ENCODE data around the gene CLCF1.
A peak's percentile ranks its signal among the peaks of the same experiment; 100 is the strongest.

The CLCF1 gene

GRCh38 chr11:67401495-67402191, 28.2 kb upstream of the CLCF1 start, which contains the start of gene PPP1CA:
Gene PPP1CA, minus strand, starts transcription at chr11:67401858. Its CDS starts 76 bp downstream, at chr11:67401782.
- no peaks in the 10 kb centered on the region for H3K27me3 ChIP-seq (ENCODE audit: control insufficient read depth, insufficient read depth, low read length, poor library complexity, severe bottlenecking)
- H3K36me3 ChIP-seq (ENCODE audit: control insufficient read depth, insufficient read depth, low read length), result peaks cover 17% of the 10 kb centered on the region
- H3K4me1 ChIP-seq (ENCODE audit: control insufficient read depth, insufficient read depth, low read length), result peaks cover 5% of the 10 kb centered on the region
- peak within 1 kb of the TSS; percentile 40 for H3K27ac ChIP-seq (ENCODE audit: insufficient read depth, low read depth, low read length, poor library complexity, severe bottlenecking)
- peak within 1 kb of the TSS; percentile 95 for H3K4me3 ChIP-seq (ENCODE audit: insufficient read depth, low read depth, low read length)
- 0 to 1% methylated on average over 67 to 73 of the region's 73 CpGs for WGBS, 2 experiments
- no peaks in the 10 kb centered on the region for H3K9me3 ChIP-seq (ENCODE audit: control insufficient read depth, low read length)

GRCh38 chr11:67400942-67401494, 27.6 kb upstream of the CLCF1 start:
- Histone ChIP-seq H3K36me3 (ENCODE audit: control insufficient read depth, insufficient read depth, low read length) (peaks cover 17% of the 10 kb centered on the region), H3K4me3 (ENCODE audit: insufficient read depth, low read depth, low read length) (peak overlapping the region; percentile 95), H3K27me3 (ENCODE audit: control insufficient read depth, insufficient read depth, low read length, poor library complexity, severe bottlenecking) (no peaks in the 10 kb centered on the region), H3K27ac (ENCODE audit: insufficient read depth, low read depth, low read length, poor library complexity, severe bottlenecking) (no peak overlapping the region), H3K9me3 (ENCODE audit: control insufficient read depth, low read length) (no peaks in the 10 kb centered on the region), H3K4me1 (ENCODE audit: control insufficient read depth, insufficient read depth, low read length) (peaks cover 5% of the 10 kb centered on the region)
- WGBS, 2 experiments, result 12 to 13% methylated on average over 27 of the region's 27 CpGs

- H3K9me3 ChIP-seq (ENCODE audit: control insufficient read depth, low read length), result no peaks in the 10 kb centered on the region
- no peaks in the 10 kb centered on the region for H3K27me3 ChIP-seq (ENCODE audit: control insufficient read depth, insufficient read depth, low read length, poor library complexity, severe bottlenecking)
- H3K27ac ChIP-seq (ENCODE audit: insufficient read depth, low read depth, low read length, poor library complexity, severe bottlenecking), result no peak overlapping the region
- H3K4me3 ChIP-seq (ENCODE audit: insufficient read depth, low read depth, low read length), result peak overlapping the region; percentile 95
- 85 to 88% methylated on average over 23 of the region's 23 CpGs for WGBS, 2 experiments
- peaks cover 17% of the 10 kb centered on the region for H3K36me3 ChIP-seq (ENCODE audit: control insufficient read depth, insufficient read depth, low read length)
- peaks cover 5% of the 10 kb centered on the region for H3K4me1 ChIP-seq (ENCODE audit: control insufficient read depth, insufficient read depth, low read length)
Measured at GRCh38 chr11:67400251-67400941, 27.0 kb upstream of the CLCF1 start.

GRCh38 chr11:67398661-67399563, 25.5 kb upstream of the CLCF1 start:
- 95% methylated on average over 31 of the region's 31 CpGs for WGBS, 2 experiments
- Histone ChIP-seq H3K36me3 (ENCODE audit: control insufficient read depth, insufficient read depth, low read length) (peaks cover 17% of the 10 kb centered on the region), H3K27ac (ENCODE audit: insufficient read depth, low read depth, low read length, poor library complexity, severe bottlenecking) (no peak overlapping the region), H3K27me3 (ENCODE audit: control insufficient read depth, insufficient read depth, low read length, poor library complexity, severe bottlenecking) (no peaks in the 10 kb centered on the region), H3K9me3 (ENCODE audit: control insufficient read depth, low read length) (no peaks in the 10 kb centered on the region), H3K4me1 (ENCODE audit: control insufficient read depth, insufficient read depth, low read length) (peaks cover 5% of the 10 kb centered on the region), H3K4me3 (ENCODE audit: insufficient read depth, low read depth, low read length) (no peak overlapping the region)

GRCh38 chr11:67397986-67398660, 24.7 kb upstream of the CLCF1 start:
- H3K4me3 ChIP-seq (ENCODE audit: insufficient read depth, low read depth, low read length), result no peak overlapping the region
- WGBS, 2 experiments, result 94 to 95% methylated on average over 24 of the region's 24 CpGs
- H3K36me3 ChIP-seq (ENCODE audit: control insufficient read depth, insufficient read depth, low read length), result peaks cover 17% of the 10 kb centered on the region
- no peaks in the 10 kb centered on the region for H3K4me1 ChIP-seq (ENCODE audit: control insufficient read depth, insufficient read depth, low read length)
- no peak overlapping the region for H3K27ac ChIP-seq (ENCODE audit: insufficient read depth, low read depth, low read length, poor library complexity, severe bottlenecking)
- no peaks in the 10 kb centered on the region for H3K27me3 ChIP-seq (ENCODE audit: control insufficient read depth, insufficient read depth, low read length, poor library complexity, severe bottlenecking)
- H3K9me3 ChIP-seq (ENCODE audit: control insufficient read depth, low read length), result no peaks in the 10 kb centered on the region

GRCh38 chr11:67397536-67397935, 24.1 kb upstream of the CLCF1 start:
- no peak overlapping the region for H3K27ac ChIP-seq (ENCODE audit: insufficient read depth, low read depth, low read length, poor library complexity, severe bottlenecking)
- H3K36me3 ChIP-seq (ENCODE audit: control insufficient read depth, insufficient read depth, low read length), result peaks cover 17% of the 10 kb centered on the region

GRCh38 chr11:67396587-67397389, 23.4 kb upstream of the CLCF1 start:
- 87% methylated on average over 13 of the region's 13 CpGs for WGBS, 2 experiments
- H3K9me3 ChIP-seq (ENCODE audit: control insufficient read depth, low read length), result no peaks in the 10 kb centered on the region
- no peak overlapping the region for H3K27ac ChIP-seq (ENCODE audit: insufficient read depth, low read depth, low read length, poor library complexity, severe bottlenecking)
- peaks cover 3% of the 10 kb centered on the region for H3K4me1 ChIP-seq (ENCODE audit: control insufficient read depth, insufficient read depth, low read length)
- H3K4me3 ChIP-seq (ENCODE audit: insufficient read depth, low read depth, low read length), result no peak overlapping the region
- peaks cover 17% of the 10 kb centered on the region for H3K36me3 ChIP-seq (ENCODE audit: control insufficient read depth, insufficient read depth, low read length)
- no peaks in the 10 kb centered on the region for H3K27me3 ChIP-seq (ENCODE audit: control insufficient read depth, insufficient read depth, low read length, poor library complexity, severe bottlenecking)

More at GRCh38 chr11:67397536-67397935, 24.1 kb upstream of the CLCF1 start:
- Histone ChIP-seq H3K4me1 (ENCODE audit: control insufficient read depth, insufficient read depth, low read length) (peaks cover 1% of the 10 kb centered on the region), H3K27me3 (ENCODE audit: control insufficient read depth, insufficient read depth, low read length, poor library complexity, severe bottlenecking) (no peaks in the 10 kb centered on the region), H3K4me3 (ENCODE audit: insufficient read depth, low read depth, low read length) (no peak overlapping the region), H3K9me3 (ENCODE audit: control insufficient read depth, low read length) (no peaks in the 10 kb centered on the region)
- 91 to 92% methylated on average over 6 of the region's 6 CpGs for WGBS, 2 experiments

GRCh38 chr11:67396259-67396581, 22.8 kb upstream of the CLCF1 start:
- H3K36me3 ChIP-seq (ENCODE audit: control insufficient read depth, insufficient read depth, low read length), result peaks cover 17% of the 10 kb centered on the region
- no peak overlapping the region for H3K27ac ChIP-seq (ENCODE audit: insufficient read depth, low read depth, low read length, poor library complexity, severe bottlenecking)
- peaks cover 3% of the 10 kb centered on the region for H3K4me1 ChIP-seq (ENCODE audit: control insufficient read depth, insufficient read depth, low read length)
- H3K9me3 ChIP-seq (ENCODE audit: control insufficient read depth, low read length), result no peaks in the 10 kb centered on the region
- no peak overlapping the region for H3K4me3 ChIP-seq (ENCODE audit: insufficient read depth, low read depth, low read length)
- 95% methylated on average over 7 of the region's 7 CpGs for WGBS, 2 experiments
- H3K27me3 ChIP-seq (ENCODE audit: control insufficient read depth, insufficient read depth, low read length, poor library complexity, severe bottlenecking), result no peaks in the 10 kb centered on the region
